Activated CD4-positive, alpha-beta memory T cell treated with anti-CD3 and anti-CD28 coated beads for 36 hours (primary cell): ENCODE results near the gene DUSP8. TPM values are rescaled to one million over a fixed set of nuclear protein-coding genes. Genes with fewer than 3 reads are reported as not detected.
A peak's percentile ranks its signal among the peaks of the same experiment; 100 is the strongest.
"Not testable (repeated sequence)": the region's sequence is repeated elsewhere in the genome, so short reads cannot be mapped to it uniquely, and the experiment has no call there.

Experiments
- CTCF ChIA-PET: fragments of 350-600 bp; sonication (Branson Sonifier 250); formaldehyde crosslinking; loops from one replicate; lab custom pipeline; 2021; ENCODE audit warnings: antibody characterized with exemption, inconsistent platforms; lab: Charles Lee
- POLR2A ChIA-PET: fragments of 350-600 bp; sonication (Branson Sonifier 250); formaldehyde crosslinking; loops from one replicate; lab custom pipeline; 2021; ENCODE audit warnings: antibody characterized with exemption; lab: Charles Lee
- DNase-seq: peaks from one replicate; pipeline ENCODE4 v3.0.0-alpha.2; 2020
- H3K27ac Mint-ChIP-seq: one replicate; pipeline ENCODE4 v1.8.0; 2021; ENCODE audit warnings: mixed read lengths
- H3K27me3 Mint-ChIP-seq: one replicate; pipeline ENCODE4 v1.8.0; 2021; ENCODE audit warnings: mixed read lengths
- H3K36me3 Mint-ChIP-seq: one replicate; pipeline ENCODE4 v1.8.0; 2021; ENCODE audit warnings: mixed read lengths
- H3K4me1 Mint-ChIP-seq: one replicate; pipeline ENCODE4 v1.8.0; 2021; ENCODE audit warnings: low read depth, mixed read lengths
- H3K4me3 Mint-ChIP-seq: one replicate; pipeline ENCODE4 v1.8.0; 2021; ENCODE audit warnings: mild to moderate bottlenecking, mixed read lengths
- H3K9me3 Mint-ChIP-seq: one replicate; pipeline ENCODE4 v1.8.0; 2021; ENCODE audit warnings: mixed read lengths
- intact Hi-C: fragments of 100-400 bp; cut with micrococcal nuclease; formaldehyde crosslinking; loops from one replicate; pipeline ENCODE4 v1.15.1; 2023
- total RNA-seq, 2 experiments: library from RNA; stranded (reverse); gene quantifications; one replicate each; pipeline ENCODE4 v1.2.3, GENCODE V29; 2021

DUSP8 gene
- 1 to 10 TPM; 1.6 to 2.4 TPM for total RNA-seq

- H3K27me3 Mint-ChIP-seq = peaks cover 2% of the 10 kb centered on the region
- ChIA-PET POLR2A (no interaction called here), CTCF (interaction anchor here (0.8 to 9.1 kb wide), 5 partner anchors 23 to 369 kb away, joined by 3 to 113 read pairs (median 4); no protein-coding TSS in a partner anchor)
- no peak within 1 kb of the TSS for H3K27ac Mint-ChIP-seq
- no peaks in the 10 kb centered on the region for H3K36me3 Mint-ChIP-seq
- H3K4me1 Mint-ChIP-seq = peaks cover 16% of the 10 kb centered on the region
- DNase-seq = peak; percentile 93
- intact Hi-C loops = loop anchor here (2.0 to 5.0 kb wide), 3 partner anchors 35 to 370 kb away; no protein-coding TSS in a partner anchor
- no peaks in the 10 kb centered on the region for H3K9me3 Mint-ChIP-seq
- peak within 1 kb of the TSS; percentile 42 for H3K4me3 Mint-ChIP-seq
Observed at GRCh38 chr11:1572197-1573076, at the start of gene DUSP8. TSS of gene DUSP8 (minus strand) at chr11:1572271. CDS start at chr11:1565826, 6,445 bp downstream.

- peak; percentile 64 for DNase-seq
- Mint-ChIP-seq H3K4me3 (no peak overlapping the region), H3K36me3 (no peaks in the 10 kb centered on the region), H3K9me3 (no peaks in the 10 kb centered on the region), H3K27ac (peak overlapping the region; percentile 2), H3K4me1 (peaks cover 6% of the 10 kb centered on the region), H3K27me3 (peaks cover 15% of the 10 kb centered on the region)
- CTCF ChIA-PET = interaction anchor here (1.5 kb wide), 1 partner anchor 8 kb away, joined by 3 read pairs; no protein-coding TSS in a partner anchor
- POLR2A ChIA-PET = no interaction called here
- intact Hi-C loops = no loop called here
Observed at GRCh38 chr11:1619449-1619848, 47.4 kb upstream of the DUSP8 start.

GRCh38 chr11:1618231-1618630, 46.2 kb upstream of the DUSP8 start:
- intact Hi-C loops = no loop called here
- no peak for DNase-seq
- Mint-ChIP-seq H3K27ac (no peak overlapping the region), H3K4me1 (peaks cover 6% of the 10 kb centered on the region), H3K9me3 (no peaks in the 10 kb centered on the region), H3K4me3 (no peak overlapping the region), H3K36me3 (no peaks in the 10 kb centered on the region), H3K27me3 (peaks cover 15% of the 10 kb centered on the region)
- POLR2A ChIA-PET = no interaction called here
- CTCF ChIA-PET = interaction anchor here (1.1 to 2.0 kb wide), 4 partner anchors 11 to 34 kb away, joined by 4 to 6 read pairs (median 5); partner anchors contain the start of gene KRTAP5-5

GRCh38 chr11:1608363-1608762, 36.3 kb upstream of the DUSP8 start, which contains the start of gene KRTAP5-3:
TSS of gene KRTAP5-3 (minus strand) at chr11:1608463. CDS start at chr11:1608385, 78 bp downstream.
- Mint-ChIP-seq H3K27me3 (peaks cover 10% of the 10 kb centered on the region), H3K4me1 (peaks cover 8% of the 10 kb centered on the region), H3K36me3 (no peaks in the 10 kb centered on the region), H3K4me3 (no peak within 1 kb of the TSS), H3K9me3 (no peaks in the 10 kb centered on the region), H3K27ac (no peak within 1 kb of the TSS)
- intact Hi-C loops = no loop called here
- ChIA-PET CTCF (interaction anchor here (0.9 to 1.2 kb wide), 3 partner anchors 13 to 34 kb away, joined by 3 to 5 read pairs (median 3); no protein-coding TSS in a partner anchor), POLR2A (no interaction called here)
- no peak for DNase-seq

GRCh38 chr11:1607901-1608300, 35.8 kb upstream of the DUSP8 start:
- H3K9me3 Mint-ChIP-seq, POLR2A ChIA-PET, H3K36me3 Mint-ChIP-seq, intact Hi-C loops, DNase-seq, H3K4me3 Mint-ChIP-seq, H3K4me1 Mint-ChIP-seq, H3K27ac Mint-ChIP-seq: not testable (repeated sequence)
- H3K27me3 Mint-ChIP-seq = peaks cover 15% of the 10 kb centered on the region
- CTCF ChIA-PET = interaction anchor here (0.9 to 1.2 kb wide), 2 partner anchors 13 to 33 kb away, joined by 3 to 5 read pairs; no protein-coding TSS in a partner anchor

- intact Hi-C loops, H3K27ac Mint-ChIP-seq, DNase-seq, H3K36me3 Mint-ChIP-seq, H3K4me3 Mint-ChIP-seq, POLR2A ChIA-PET, H3K4me1 Mint-ChIP-seq, H3K9me3 Mint-ChIP-seq: not testable (repeated sequence)
- CTCF ChIA-PET = interaction anchor here (0.9 to 1.2 kb wide), 2 partner anchors 12 to 32 kb away, joined by 3 read pairs; no protein-coding TSS in a partner anchor
- peaks cover 16% of the 10 kb centered on the region for H3K27me3 Mint-ChIP-seq
Observed at GRCh38 chr11:1607156-1607845, 35.2 kb upstream of the DUSP8 start.

- H3K27ac Mint-ChIP-seq, POLR2A ChIA-PET, H3K9me3 Mint-ChIP-seq, H3K36me3 Mint-ChIP-seq, H3K4me3 Mint-ChIP-seq, H3K4me1 Mint-ChIP-seq, intact Hi-C loops: not testable (repeated sequence)
- H3K27me3 Mint-ChIP-seq = peaks cover 16% of the 10 kb centered on the region
- CTCF ChIA-PET = interaction anchor here (0.7 to 1.5 kb wide), 5 partner anchors 10 to 59 kb away, joined by 3 to 6 read pairs (median 3); no protein-coding TSS in a partner anchor
- DNase-seq = peak; percentile 55
Observed at GRCh38 chr11:1605923-1606322, 33.9 kb upstream of the DUSP8 start.

- POLR2A ChIA-PET = no interaction called here
- intact Hi-C loops = no loop called here
- CTCF ChIA-PET = interaction anchor here (1.4 to 1.5 kb wide), 2 partner anchors 9 to 58 kb away, joined by 4 to 6 read pairs; no protein-coding TSS in a partner anchor
- H3K27ac Mint-ChIP-seq = no peak overlapping the region
- no peaks in the 10 kb centered on the region for H3K36me3 Mint-ChIP-seq
- peaks cover 8% of the 10 kb centered on the region for H3K4me1 Mint-ChIP-seq
- peaks cover 24% of the 10 kb centered on the region for H3K27me3 Mint-ChIP-seq
- no peaks in the 10 kb centered on the region for H3K9me3 Mint-ChIP-seq
- DNase-seq = no peak
- H3K4me3 Mint-ChIP-seq = no peak overlapping the region
Observed at GRCh38 chr11:1604711-1605110, 32.6 kb upstream of the DUSP8 start.

- no peak for DNase-seq
- Mint-ChIP-seq H3K27ac (no peak overlapping the region), H3K36me3 (no peaks in the 10 kb centered on the region), H3K4me3 (no peak overlapping the region), H3K27me3 (peaks cover 24% of the 10 kb centered on the region), H3K9me3 (no peaks in the 10 kb centered on the region), H3K4me1 (peaks cover 8% of the 10 kb centered on the region)
- CTCF ChIA-PET = no interaction called here
- POLR2A ChIA-PET = no interaction called here
- intact Hi-C loops = no loop called here
Observed at GRCh38 chr11:1604181-1604580, 32.1 kb upstream of the DUSP8 start.

- Mint-ChIP-seq H3K27me3 (peaks cover 23% of the 10 kb centered on the region), H3K27ac (no peak overlapping the region), H3K4me3 (no peak overlapping the region), H3K36me3 (no peaks in the 10 kb centered on the region), H3K9me3 (no peaks in the 10 kb centered on the region), H3K4me1 (peaks cover 12% of the 10 kb centered on the region)
- ChIA-PET POLR2A (no interaction called here), CTCF (no interaction called here)
- intact Hi-C loops = no loop called here
- DNase-seq = no peak
Observed at GRCh38 chr11:1603629-1604028, 31.6 kb upstream of the DUSP8 start.

- H3K4me1 Mint-ChIP-seq = peaks cover 14% of the 10 kb centered on the region
- H3K9me3 Mint-ChIP-seq, H3K36me3 Mint-ChIP-seq, intact Hi-C loops, H3K4me3 Mint-ChIP-seq, DNase-seq, H3K27ac Mint-ChIP-seq, POLR2A ChIA-PET: not testable (repeated sequence)
- CTCF ChIA-PET = interaction anchor here (0.6 kb wide), 1 partner anchor 31 kb away, joined by 3 read pairs; no protein-coding TSS in a partner anchor
- H3K27me3 Mint-ChIP-seq = peaks cover 17% of the 10 kb centered on the region
Observed at GRCh38 chr11:1601663-1602062, 29.6 kb upstream of the DUSP8 start.

GRCh38 chr11:1600626-1601025, 28.6 kb upstream of the DUSP8 start:
- Mint-ChIP-seq H3K4me1 (peaks cover 11% of the 10 kb centered on the region), H3K27ac (no peak overlapping the region), H3K27me3 (peaks cover 23% of the 10 kb centered on the region), H3K9me3 (no peaks in the 10 kb centered on the region), H3K36me3 (no peaks in the 10 kb centered on the region), H3K4me3 (no peak overlapping the region)
- ChIA-PET POLR2A (no interaction called here), CTCF (no interaction called here)
- DNase-seq = no peak
- intact Hi-C loops = no loop called here
